HCT116 (cell line): Measurements from ENCODE around the gene CDCA7. TPM values are rescaled to one million over a fixed set of nuclear protein-coding genes. Genes with fewer than 3 reads are reported as not detected.
"Not testable (repeated sequence)": the region's sequence is repeated elsewhere in the genome, so short reads cannot be mapped to it uniquely, and the experiment has no call there.

Source experiments
- ATAC-seq: fragments of 200-7000 bp; cut with Tn5 transposase; 2 replicates; pipeline ENCODE4 v1.9.1; 2020; ENCODE audit warnings: mild to moderate bottlenecking, moderate library complexity
- BruUV-seq: library from RNA; stranded (reverse); fragments of 400-500 nt; replicated peaks from 2 replicates; lab custom pipeline; 2021; lab: Mats Ljungman, UMichigan
- CTCF ChIA-PET: fragments of 300-600 bp; sonication (Branson Sonifier 250); formaldehyde crosslinking; loops from one replicate; lab custom pipeline; 2021; ENCODE audit warnings: antibody characterized with exemption; lab: Charles Lee
- POLR2A ChIA-PET: fragments of 300-600, 350-600 bp; sonication (Branson Sonifier 250); formaldehyde crosslinking; loops from one replicate; lab custom pipeline; 2021; ENCODE audit warnings: antibody characterized with exemption; lab: Charles Lee
- RAD21 ChIA-PET, 2 experiments: fragments of 300-600 bp; sonication (Branson Sonifier 250); formaldehyde crosslinking; loops; one replicate each; lab custom pipeline; 2023; ENCODE audit warnings: low total read pairs in 2 of 2; ENCODE audit not compliant: uncharacterized antibody in 2 of 2, unreplicated experiment in 2 of 2, low non-redundant PET in 1 of 2; lab: Charles Lee
- DNase-seq: peaks from one replicate; pipeline ENCODE4 v3.0.0-alpha.2; 2010; ENCODE audit warnings: low read depth, low spot score
- H2AFZ ChIP-seq: fragments of 200-600 bp; shearing (Covaris generic), sonication (generic); 2 replicates; pipeline ENCODE4 v1.6.1; 2017; ENCODE audit warnings: low read depth, mixed run types, mixed read lengths, antibody characterized with exemption, low read length; ENCODE audit not compliant: poor library complexity, severe bottlenecking
- H3K27ac ChIP-seq: 2 replicates; pipeline ENCODE4 v1.5.1; 2012; ENCODE audit warnings: low read depth, low read length
- H3K27me3 ChIP-seq: fragments of 200-600 bp; sonication (generic); 2 replicates; pipeline ENCODE4 v1.6.1; 2016; ENCODE audit warnings: mixed run types, low read length, mixed read lengths; ENCODE audit not compliant: insufficient read depth
- H3K36me3 ChIP-seq, 2 experiments: fragments of 200-500 bp in 1 of 2; fragments of 200-600 bp in 1 of 2; sonication (Bioruptor generic) in 1 of 2; sonication (generic) in 1 of 2; 2 replicates each; pipeline versions ENCODE4 v1.5.1 to v1.6.1; 2014 to 2016; ENCODE audit warnings: low read length in 2 of 2, inconsistent platforms in 1 of 2, mixed read lengths in 1 of 2, mixed run types in 1 of 2; ENCODE audit not compliant: insufficient read depth in 2 of 2, control insufficient read depth in 1 of 2
- H3K4me1 ChIP-seq, 2 experiments: fragments of 200-600 bp in 1 of 2; sonication (generic) in 1 of 2; 2 replicates each; pipeline versions ENCODE4 v1.5.1 to v1.6.1; 2012 to 2017; ENCODE audit warnings: low read length in 2 of 2, inconsistent platforms in 1 of 2, mild to moderate bottlenecking in 1 of 2, mixed read lengths in 1 of 2, mixed run types in 1 of 2, moderate library complexity in 1 of 2; ENCODE audit not compliant: insufficient read depth in 2 of 2, control insufficient read depth in 1 of 2
- H3K4me2 ChIP-seq: fragments of 200-600 bp; sonication (generic); 2 replicates; pipeline ENCODE4 v1.6.1; 2017; ENCODE audit warnings: mixed run types, low read length, mixed read lengths
- H3K4me3 ChIP-seq, 2 experiments: fragments of 200-600 bp in 1 of 2; sonication (generic) in 1 of 2; replicated peaks in 1 of 2; 2 replicates each; pipeline ENCODE4 v1.5.1; 2011 to 2016; ENCODE audit warnings: low read length in 2 of 2, control low read depth in 1 of 2, low read depth in 1 of 2, mild to moderate bottlenecking in 1 of 2, mixed read lengths in 1 of 2, mixed run types in 1 of 2
- H3K79me2 ChIP-seq: fragments of 200-600 bp; sonication (generic); 2 replicates; pipeline ENCODE4 v1.6.1; 2017; ENCODE audit warnings: mild to moderate bottlenecking, mixed run types, low read length, moderate library complexity, mixed read lengths; ENCODE audit not compliant: insufficient read depth
- H3K9ac ChIP-seq: fragments of 200-600 bp; sonication (generic); 2 replicates; pipeline ENCODE4 v1.6.1; 2016; ENCODE audit warnings: low read length, mixed read lengths
- H3K9me2 ChIP-seq: fragments of 200-600 bp; sonication (generic), shearing (Covaris generic); 2 replicates; pipeline ENCODE4 v1.6.1; 2017; ENCODE audit warnings: mixed run types, mild to moderate bottlenecking, moderate library complexity; ENCODE audit not compliant: insufficient read depth
- H3K9me3 ChIP-seq, 2 experiments: fragments of 200-500 bp in 1 of 2; fragments of 200-600 bp in 1 of 2; sonication (Bioruptor generic) in 1 of 2; sonication (generic) in 1 of 2; 2 replicates each; pipeline ENCODE4 v1.6.1; 2014 to 2017; ENCODE audit warnings: low read length in 2 of 2, mixed read lengths in 2 of 2, inconsistent platforms in 1 of 2, low read depth in 1 of 2, mild to moderate bottlenecking in 1 of 2, mixed run types in 1 of 2, moderate library complexity in 1 of 2; ENCODE audit not compliant: control insufficient read depth in 1 of 2, insufficient read depth in 1 of 2
- H4K20me1 ChIP-seq: fragments of 200-600 bp; sonication (generic), shearing (Covaris generic); 2 replicates; pipeline ENCODE4 v1.6.1; 2017; ENCODE audit warnings: mixed run types, mild to moderate bottlenecking, moderate library complexity; ENCODE audit not compliant: insufficient read depth
- CBX3 ChIP-seq: IDR thresholded peaks from 2 replicates; pipeline ENCODE4 v1.6.1; 2012; ENCODE audit warnings: low read depth
- EZH2phosphoT487 ChIP-seq: fragments of 200-600 bp; IDR thresholded peaks from 2 replicates; pipeline ENCODE4 v1.6.1; 2018; ENCODE audit warnings: antibody characterized with exemption, borderline replicate concordance
- POLR2AphosphoS5 ChIP-seq: IDR thresholded peaks from 2 replicates; pipeline ENCODE4 v1.6.1; 2011; ENCODE audit warnings: mild to moderate bottlenecking, low read depth, low read length, moderate library complexity
- TCF7L2 ChIP-seq: IDR thresholded peaks from 2 replicates; pipeline ENCODE4 v1.7.0; 2011; ENCODE audit warnings: borderline replicate concordance, inconsistent platforms; ENCODE audit not compliant: insufficient read depth, insufficient read length; ENCODE audit errors: extremely low read depth
- intact Hi-C: fragments of 100-400 bp; cut with micrococcal nuclease; formaldehyde crosslinking; loops from 2 replicates; pipeline ENCODE4 v1.10.0; 2022
- total RNA-seq: library from RNA; stranded (reverse); gene quantifications from one replicate; pipeline ENCODE4 v1.2.1, GENCODE V29; 2021; ENCODE audit not compliant: unreplicated experiment

CDCA7 gene
- total RNA-seq, 1 experiment from 2014 or later = 57.9 TPM

DNA sequence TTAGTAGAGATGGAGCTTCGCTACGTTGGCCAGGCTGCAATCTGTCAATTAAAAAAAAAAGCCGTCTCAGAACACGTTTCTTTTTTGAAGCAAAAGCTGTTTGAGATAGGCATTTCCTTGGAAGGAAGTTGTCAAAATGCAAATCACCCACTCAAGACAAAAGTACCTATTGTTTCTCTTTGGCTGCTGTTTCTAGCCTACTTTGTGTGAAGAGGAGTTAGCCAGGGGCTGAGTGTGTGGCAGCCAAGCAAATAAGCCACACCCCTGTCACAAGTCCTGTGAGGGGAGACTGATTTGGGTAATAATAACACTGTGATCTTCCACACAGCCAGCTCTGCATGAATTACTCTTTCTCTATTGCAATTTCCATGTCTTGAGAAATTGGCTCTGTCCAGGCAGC is 47.4 kb upstream of the CDCA7 start:
- TF ChIP-seq CBX3 (no peak), TCF7L2 (no peak), EZH2phosphoT487 (no peak), POLR2AphosphoS5 (no peak)
- H3K4me1 ChIP-seq = no peaks in the 10 kb centered on the region
- H3K27me3 ChIP-seq = no peaks in the 10 kb centered on the region
- CTCF ChIA-PET = no interaction called here
- no peaks in the 10 kb centered on the region for H3K36me3 ChIP-seq
- no peaks in the 10 kb centered on the region for H4K20me1 ChIP-seq
- H2AFZ ChIP-seq = no peak overlapping the region
- RAD21 ChIA-PET = no interaction called here
- no TSS peak for BruUV-seq
- H3K27ac ChIP-seq = no peak overlapping the region
- H3K9me2 ChIP-seq = no peaks in the 10 kb centered on the region
- ATAC-seq = no peak
- H3K79me2 ChIP-seq = no peaks in the 10 kb centered on the region
- no peak overlapping the region for H3K4me2 ChIP-seq
- no peak overlapping the region for H3K4me3 ChIP-seq
- intact Hi-C loops = no loop called here
- POLR2A ChIA-PET = no interaction called here
- no peak for DNase-seq
- H3K9me3 ChIP-seq = no peaks in the 10 kb centered on the region
- no peak overlapping the region for H3K9ac ChIP-seq

DNA sequence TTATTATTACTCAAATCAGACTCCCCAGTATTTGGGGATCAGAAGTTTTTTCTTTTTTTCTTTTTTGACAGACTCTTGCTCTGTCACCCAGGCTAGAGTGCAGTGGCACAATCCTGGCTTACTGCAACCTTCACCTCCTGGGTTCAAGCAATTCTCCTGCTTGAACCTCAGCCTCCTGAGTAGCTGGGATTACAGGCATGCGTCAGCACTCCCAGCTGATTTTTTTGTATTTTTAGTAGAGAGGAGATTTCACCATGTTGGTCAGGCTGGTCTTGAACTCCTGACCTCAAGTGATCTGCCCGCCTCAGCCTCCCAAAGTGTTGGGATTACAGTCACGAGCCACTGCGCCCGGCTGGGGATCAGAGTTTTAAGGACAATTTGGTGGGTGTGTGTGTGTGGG is 45.3 kb upstream of the CDCA7 start:
- DNase-seq = not testable (repeated sequence)

More for the DNA sequence above, 45.3 kb upstream of the CDCA7 start:
- BruUV-seq, H2AFZ ChIP-seq, H3K27me3 ChIP-seq, CTCF ChIA-PET, RAD21 ChIA-PET, intact Hi-C loops, H3K4me1 ChIP-seq, H3K4me2 ChIP-seq, H4K20me1 ChIP-seq, H3K4me3 ChIP-seq, H3K9ac ChIP-seq, H3K9me3 ChIP-seq, H3K9me2 ChIP-seq, ATAC-seq, H3K36me3 ChIP-seq, H3K27ac ChIP-seq, H3K79me2 ChIP-seq: not testable (repeated sequence)
- POLR2A ChIA-PET = interaction anchor here (0.6 kb wide), 1 partner anchor 1706 kb away, joined by 3 read pairs; no protein-coding TSS in a partner anchor
